ENCODE results near the gene ALOX12B. TPM values are rescaled to one million over a fixed set of nuclear protein-coding genes. Genes with fewer than 3 reads are reported as not detected.
"Not testable (repeated sequence)": the region's sequence is repeated elsewhere in the genome, so short reads cannot be mapped to it uniquely, and the experiment has no call there.

ALOX12B gene
- total RNA-seq, 1 donor from 2014 or later = not detected

DNA sequence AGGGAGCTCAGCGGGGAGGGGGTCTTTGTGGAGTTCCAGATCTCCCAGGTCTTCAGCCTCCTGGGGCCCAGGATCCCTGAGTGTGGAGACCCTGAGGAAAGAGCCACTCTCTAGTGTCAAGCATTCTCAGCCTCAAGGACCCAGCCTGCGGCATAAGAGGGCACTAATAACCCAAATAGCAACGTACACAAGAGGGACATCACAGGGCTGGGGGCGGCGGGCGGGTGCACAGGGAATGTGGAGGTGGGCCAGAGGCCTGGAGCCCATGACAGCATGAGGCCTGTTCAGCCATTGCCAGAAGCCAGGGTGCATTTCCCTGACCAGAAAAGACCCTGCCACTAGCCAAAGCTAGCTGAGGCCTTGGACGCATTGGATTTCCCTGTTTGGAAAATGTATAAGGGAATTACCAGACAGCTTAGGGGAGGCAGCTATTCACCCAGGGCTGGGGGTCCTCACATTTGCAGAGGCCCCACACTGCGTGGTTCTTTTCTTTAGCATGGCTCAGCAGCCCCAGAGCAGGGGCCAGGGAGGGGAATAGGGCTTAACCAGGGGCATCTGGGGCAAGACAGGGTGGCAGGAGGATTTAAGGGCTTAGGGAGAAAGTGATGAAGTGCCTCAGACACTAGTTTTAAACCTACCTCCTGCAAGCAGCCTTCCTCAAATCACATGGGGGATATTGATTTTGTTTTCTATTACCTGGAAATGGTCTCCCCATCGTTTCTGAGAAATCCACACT, 62.2 kb downstream of the ALOX12B start:
- intact Hi-C loops (cut with DNase I) = no loop called here
- DNase-seq (ENCODE audit: low spot score) = peak; percentile 14

DNA sequence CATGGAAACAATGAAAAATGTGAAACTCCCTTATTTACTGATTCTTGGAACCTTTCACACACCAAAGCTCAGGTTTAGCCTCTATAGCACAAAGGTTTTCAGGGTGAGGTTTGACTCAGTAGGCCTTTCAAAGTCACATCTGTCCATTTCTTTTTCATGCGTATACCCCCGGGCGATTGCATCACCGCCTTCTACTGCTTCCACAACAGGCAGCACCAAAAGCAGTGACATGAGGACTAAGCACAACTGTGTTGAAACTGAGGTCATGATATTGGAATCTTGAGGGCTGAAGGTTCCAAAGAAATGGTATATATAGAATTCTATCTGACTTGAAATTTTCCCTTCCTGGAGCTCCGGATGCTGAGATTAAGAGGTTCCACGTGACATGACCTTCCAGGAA, 63.4 kb downstream of the ALOX12B start:
- DNase-seq (ENCODE audit: low spot score) = peak; percentile 10

More for the DNA sequence above, 63.4 kb downstream of the ALOX12B start:
- intact Hi-C loops (cut with DNase I) = not testable (repeated sequence)

Small RNA genes lying within 50 kb of the gene (microRNA-seq; reads per million reads assigned to microRNA genes)
- not detected for gene MIR4314

Other genes with a start within 250 kb of the ALOX12B start
- 14.7 TPM for gene TMEM88, start 232.7 kb downstream of the ALOX12B start, total RNA-seq
- gene NAA38, start 230.2 kb downstream of the ALOX12B start, total RNA-seq = 68.8 TPM
- 12.2 TPM for gene CYB5D1, start 229.7 kb downstream of the ALOX12B start, total RNA-seq
- gene CHD3, start 198.9 kb downstream of the ALOX12B start, total RNA-seq = 14.2 TPM
- gene RNF227, start 171.4 kb downstream of the ALOX12B start, total RNA-seq = 1.00 TPM
- gene KCNAB3, start 157.9 kb downstream of the ALOX12B start, total RNA-seq = 0.43 TPM
- 114 TPM for gene TRAPPC1, start 155.8 kb downstream of the ALOX12B start, total RNA-seq
- 12.0 TPM for gene CNTROB, start 155.5 kb downstream of the ALOX12B start, total RNA-seq
- gene GUCY2D, start 85.1 kb downstream of the ALOX12B start, total RNA-seq = not detected
- gene ALOX15B, start 48.7 kb downstream of the ALOX12B start, total RNA-seq = not detected
- gene ALOXE3, start 30.8 kb upstream of the ALOX12B start, total RNA-seq = not detected
- 0.65 TPM for gene HES7, start 36.4 kb upstream of the ALOX12B start, total RNA-seq
- gene PER1, start 64.7 kb upstream of the ALOX12B start, total RNA-seq = 47.8 TPM
- 63.9 TPM for gene VAMP2, start 75.2 kb upstream of the ALOX12B start, total RNA-seq
- gene TMEM107, start 88.7 kb upstream of the ALOX12B start, total RNA-seq = 8.7 TPM
- gene BORCS6, start 102.5 kb upstream of the ALOX12B start, total RNA-seq = 6.8 TPM
- gene AURKB, start 122.9 kb upstream of the ALOX12B start, total RNA-seq = 0.83 TPM
- gene CTC1, start 160.3 kb upstream of the ALOX12B start, total RNA-seq = 13.4 TPM
- gene PFAS, start 161.6 kb upstream of the ALOX12B start, total RNA-seq = 11.2 TPM
- 23.7 TPM for gene RANGRF, start 201.0 kb upstream of the ALOX12B start, total RNA-seq
- 4.0 TPM for gene SLC25A35, start 207.7 kb upstream of the ALOX12B start, total RNA-seq
- 18.3 TPM for gene ARHGEF15, start 222.5 kb upstream of the ALOX12B start, total RNA-seq

Measured in cardiac septum (tissue), 1 donor.